GM21619 (cell line): Measurements from ENCODE around the gene OR10J4.
"Not testable (repeated sequence)": the region's sequence is repeated elsewhere in the genome, so short reads cannot be mapped to it uniquely, and the experiment has no call there.

Experiments
- ATAC-seq: cut with Tn5 transposase; IDR thresholded peaks from one replicate; pipeline ENCODE4 v1.9.1; 2021; ENCODE audit not compliant: unreplicated experiment

Gene OR10J4

DNA sequence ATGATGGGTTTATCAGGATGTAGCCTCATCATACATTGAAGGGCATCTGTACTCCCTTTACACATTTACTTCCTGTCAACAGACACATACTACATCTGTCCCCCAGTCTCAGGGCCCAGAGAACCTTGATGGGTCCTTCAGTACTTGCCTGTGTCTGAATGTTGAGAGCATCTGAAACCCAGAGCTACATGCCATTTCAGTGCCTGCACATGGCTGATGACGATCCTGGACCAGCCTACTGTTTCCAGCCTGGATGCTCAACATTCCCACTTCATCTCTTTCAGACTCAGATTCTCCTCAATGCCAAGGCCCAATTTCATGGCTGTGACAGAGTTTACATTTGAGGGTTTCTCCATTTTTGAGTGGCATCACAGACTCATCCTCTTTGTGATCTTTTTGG is at the start of gene OR10J4:
OR10J4 (plus strand) TSS at position 301 of the 400 bp plus-strand sequence.
- ATAC-seq, result no peak

GRCh38 chr1:159406821-159407220 is 25.2 kb upstream of the OR10J4 start:
- ATAC-seq, result no peak

GRCh38 chr1:159408862-159409400 is 23.1 kb upstream of the OR10J4 start:
- ATAC-seq, result no peak

DNA sequence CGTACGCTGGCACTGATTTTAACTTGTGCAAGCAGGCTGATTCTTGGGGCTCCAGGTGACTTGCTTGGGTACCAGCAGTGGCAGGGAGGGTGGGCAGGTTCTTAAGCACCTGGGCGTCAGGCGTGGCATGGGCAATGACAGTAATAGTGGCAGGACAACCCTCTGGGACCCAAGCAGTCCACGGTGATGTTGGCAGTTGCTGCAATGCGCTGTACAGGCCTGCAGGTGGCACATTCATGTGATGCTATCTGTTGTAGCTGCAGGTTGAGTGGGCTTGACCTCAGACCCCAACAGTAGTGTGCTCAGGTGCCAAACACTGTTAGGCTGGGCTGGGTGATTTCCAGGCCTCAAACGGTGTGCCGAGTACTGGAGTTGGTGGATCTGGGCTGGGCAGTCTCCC is 10.2 kb upstream of the OR10J4 start:
- no peak for ATAC-seq

- no peak for ATAC-seq
Observed at GRCh38 chr1:159428536-159428935, 3.5 kb upstream of the OR10J4 start.

DNA sequence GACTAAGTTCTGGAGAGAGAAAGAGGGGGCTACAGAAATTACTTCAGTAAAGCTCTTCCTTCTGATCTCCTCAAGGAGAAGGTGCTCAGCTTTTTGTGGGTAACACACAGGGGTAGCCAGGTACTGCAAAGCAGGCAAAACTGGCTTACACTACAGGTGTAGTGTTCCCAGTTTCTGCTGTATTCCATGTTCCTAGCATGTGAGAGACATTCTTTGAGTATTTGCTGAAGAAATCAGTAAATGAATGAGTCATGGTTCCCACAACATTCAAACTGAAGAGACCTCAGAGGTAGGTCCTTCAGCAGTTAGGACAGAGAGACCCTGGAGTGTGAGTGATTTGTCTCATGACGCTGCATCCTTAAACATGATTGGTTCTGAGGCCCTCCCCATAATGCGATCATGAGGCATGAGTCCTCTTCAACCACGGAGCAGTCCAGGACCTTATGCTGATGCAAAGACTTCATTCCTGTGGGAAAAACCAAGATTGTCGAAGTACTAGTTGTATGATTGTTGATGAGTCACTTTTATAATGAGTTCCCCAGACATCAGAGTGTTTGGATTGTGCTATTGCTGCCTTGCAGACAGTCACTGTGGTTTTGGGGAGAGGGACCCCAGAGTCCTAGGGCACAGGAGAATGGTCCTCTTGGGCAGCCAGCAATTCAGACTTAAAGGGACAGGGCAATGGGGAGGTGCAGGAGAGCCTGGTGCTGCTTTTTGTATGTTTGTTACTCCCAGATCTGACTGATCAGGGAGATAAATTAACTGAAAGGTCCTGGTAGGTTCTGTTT is 2.7 kb upstream of the OR10J4 start:
- ATAC-seq, result no peak

DNA sequence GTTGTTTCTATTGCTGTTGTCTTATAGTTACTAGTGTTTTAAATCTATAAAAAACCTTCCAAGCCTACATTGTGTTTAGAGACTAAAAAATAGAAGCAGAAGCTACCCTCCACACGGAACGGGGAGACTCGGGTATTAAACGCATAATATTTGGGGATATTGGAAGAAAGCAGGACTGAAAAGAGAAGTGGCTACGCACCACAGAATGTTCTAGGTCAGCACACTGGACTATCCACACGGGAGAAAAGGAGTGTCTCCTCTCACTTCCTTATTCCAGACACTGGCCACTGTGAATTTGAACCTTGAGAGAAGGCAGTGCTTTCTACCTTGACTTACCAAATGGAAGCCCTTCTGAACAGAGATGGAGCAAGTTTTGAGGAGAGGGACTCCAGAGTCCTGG is 1.0 kb upstream of the OR10J4 start:
- no peak for ATAC-seq

- ATAC-seq, result no peak
Observed at GRCh38 chr1:159436469-159436868, 4.5 kb downstream of the OR10J4 start.

GRCh38 chr1:159439422-159439821 is 7.4 kb downstream of the OR10J4 start, which contains the start of gene OR10J1:
TSS of gene OR10J1 (plus strand) at chr1:159439722. CDS start at chr1:159439792, 70 bp downstream.
- no peak for ATAC-seq

GRCh38 chr1:159441360-159441759 is 9.4 kb downstream of the OR10J4 start:
- ATAC-seq, result no peak

DNA sequence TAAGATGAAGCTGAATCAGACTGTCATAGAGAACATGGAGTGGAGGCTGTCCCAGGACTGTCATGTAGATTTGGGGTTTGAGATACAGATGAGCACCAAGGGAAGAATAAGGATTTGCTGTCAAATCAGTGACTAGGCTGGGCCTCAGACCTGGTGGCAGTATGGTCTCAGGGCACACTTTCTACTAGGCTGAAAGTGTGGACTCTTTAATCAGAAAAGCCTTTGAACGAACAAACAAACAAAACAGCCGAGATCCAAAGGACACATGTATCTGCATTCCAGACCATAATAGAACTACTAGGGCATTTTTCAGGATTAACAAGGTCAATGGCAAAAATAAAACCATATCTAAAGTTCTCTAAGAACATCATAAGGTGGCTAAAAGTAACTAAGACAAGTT is 10.4 kb downstream of the OR10J4 start:
- ATAC-seq, result no peak

GRCh38 chr1:159443066-159443750 is 11.2 kb downstream of the OR10J4 start:
- no peak for ATAC-seq

- no peak for ATAC-seq
Observed at GRCh38 chr1:159444511-159444910, 12.5 kb downstream of the OR10J4 start.

- ATAC-seq, result no peak
Observed at GRCh38 chr1:159448181-159448580, 16.2 kb downstream of the OR10J4 start.

GRCh38 chr1:159449605-159450004 is 17.6 kb downstream of the OR10J4 start:
- not testable (repeated sequence) for ATAC-seq

DNA sequence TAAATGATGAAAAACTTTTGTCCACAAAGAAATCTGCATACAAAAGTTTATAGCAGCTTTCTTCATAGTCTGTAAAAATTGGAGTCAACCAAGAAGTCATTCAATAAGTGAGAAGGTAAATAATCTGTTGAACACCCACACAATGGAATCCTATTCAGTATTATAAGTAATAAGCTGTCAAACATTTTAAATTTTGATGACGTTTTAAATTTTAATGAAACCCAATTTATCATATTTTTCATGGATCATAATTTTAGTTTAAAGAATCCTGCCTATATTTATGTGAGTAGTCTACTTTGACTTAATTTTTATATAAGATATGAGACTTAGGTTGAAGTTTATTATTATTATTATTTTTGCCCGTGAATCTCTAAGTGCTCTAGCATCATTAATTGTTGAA is 27.5 kb downstream of the OR10J4 start:
- ATAC-seq, result no peak

GRCh38 chr1:159465191-159465603 is 33.2 kb downstream of the OR10J4 start:
- ATAC-seq, result no peak

DNA sequence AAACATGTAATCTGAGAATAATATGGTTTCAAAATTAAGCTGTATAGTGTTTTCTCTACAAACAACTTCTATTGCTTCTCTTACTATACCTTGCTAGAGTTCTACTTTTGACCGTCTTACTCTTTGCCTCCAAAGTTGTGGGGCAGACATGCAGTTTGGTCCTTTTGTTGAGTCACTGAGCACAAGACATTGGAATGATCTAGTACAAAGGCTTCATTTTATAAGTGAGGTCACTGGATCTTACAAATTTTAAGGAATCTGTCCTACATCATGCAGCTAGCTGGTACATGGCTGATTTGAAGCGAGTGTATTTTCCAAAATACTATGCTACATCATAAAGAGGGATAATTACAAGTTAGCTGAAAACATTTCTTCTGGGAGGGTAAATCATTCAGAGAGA is 36.3 kb downstream of the OR10J4 start:
- no peak for ATAC-seq

- ATAC-seq, result no peak
Observed at GRCh38 chr1:159469921-159470533, 38.0 kb downstream of the OR10J4 start.

- no peak for ATAC-seq
Observed at GRCh38 chr1:159473335-159473734, 41.3 kb downstream of the OR10J4 start.

- ATAC-seq, result no peak
Observed at GRCh38 chr1:159474926-159475325, 42.9 kb downstream of the OR10J4 start.
